GM18517 (cell line): ENCODE measurements around the gene PALM.
"Not testable (repeated sequence)": the region's sequence is repeated elsewhere in the genome, so short reads cannot be mapped to it uniquely, and the experiment has no call there.

ENCODE experiments used
- ATAC-seq: cut with Tn5 transposase; IDR thresholded peaks from one replicate; pipeline ENCODE4 v1.9.1; 2021; ENCODE audit warnings: mild to moderate bottlenecking, moderate library complexity; ENCODE audit not compliant: unreplicated experiment

PALM gene

DNA sequence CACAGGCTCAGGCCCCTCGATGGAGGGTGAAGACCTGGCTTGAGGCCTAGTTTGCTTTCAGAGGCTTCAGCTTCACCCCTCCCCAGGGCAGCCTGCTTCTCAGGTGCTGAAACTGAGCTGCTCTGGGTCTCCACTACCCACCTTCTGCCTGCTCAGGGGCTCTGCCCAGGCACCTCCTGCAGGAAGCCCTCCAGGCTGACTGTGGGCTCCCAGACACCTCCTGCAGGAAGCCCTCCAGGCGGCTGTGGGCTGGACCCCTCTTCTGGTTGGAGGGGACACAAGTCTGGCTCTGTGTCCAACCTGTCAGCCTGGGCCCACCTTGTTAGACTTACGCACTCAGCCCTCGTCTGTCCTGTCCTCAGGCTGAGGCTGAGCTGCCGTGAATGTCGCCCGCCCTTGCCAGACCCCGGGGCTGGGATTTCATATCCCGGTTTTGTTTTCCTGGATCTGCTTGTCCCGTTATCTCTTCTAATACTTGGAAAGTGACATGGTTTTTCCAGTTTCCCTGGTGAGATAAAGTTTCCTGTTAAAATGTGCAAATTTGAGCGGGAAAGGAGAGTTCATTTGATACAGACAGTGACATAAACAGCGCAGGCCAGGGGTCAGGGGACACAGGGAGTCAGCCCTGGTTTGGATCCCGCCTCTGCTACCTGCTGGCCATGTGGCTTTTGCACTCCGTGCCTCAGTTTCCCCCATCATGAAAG, 21.4 kb downstream of the PALM start:
- ATAC-seq, result no peak

DNA sequence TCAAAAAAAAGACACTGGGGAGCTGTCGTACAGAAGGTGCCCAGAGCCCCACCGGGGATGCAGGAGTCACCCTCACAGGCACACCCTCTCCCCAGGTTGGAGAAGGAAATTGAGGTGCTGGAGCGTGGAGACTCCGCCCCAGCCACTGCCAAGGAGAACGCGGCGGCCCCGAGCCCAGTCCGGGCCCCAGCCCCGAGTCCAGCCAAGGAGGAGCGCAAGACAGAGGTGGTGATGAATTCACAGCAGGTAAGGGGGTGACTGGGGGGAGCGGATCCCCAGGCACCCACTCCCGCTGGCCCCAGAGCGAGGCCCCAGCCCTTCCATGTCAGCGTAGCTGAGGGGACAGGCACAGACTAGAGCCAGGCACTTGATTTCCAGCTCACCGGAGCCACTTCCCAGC, 22.3 kb downstream of the PALM start:
- ATAC-seq, result no peak

- ATAC-seq, result no peak
Measured at GRCh38 chr19:732148-733069, 23.7 kb downstream of the PALM start.

GRCh38 chr19:734716-735115, 26.0 kb downstream of the PALM start:
- ATAC-seq, result no peak

DNA sequence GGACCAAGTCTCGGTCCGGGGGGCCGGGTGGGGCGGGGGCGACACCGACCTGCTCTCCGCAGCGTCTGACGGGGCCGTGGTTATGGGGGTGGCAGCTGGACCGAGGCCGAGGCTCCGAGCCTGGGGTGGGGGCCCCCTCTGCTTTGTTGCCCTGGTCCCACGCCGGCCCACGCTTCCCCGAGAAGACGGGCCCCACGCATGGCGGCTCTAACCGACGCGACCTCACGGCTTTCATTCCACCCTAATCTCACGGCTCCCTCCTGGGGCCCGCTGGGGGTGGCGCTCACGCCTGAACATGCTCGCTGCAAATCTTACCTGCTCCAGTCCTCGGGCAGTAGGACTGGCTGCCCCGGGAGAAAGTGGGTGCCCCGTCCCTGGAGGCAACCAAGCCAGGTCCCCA, 27.4 kb downstream of the PALM start:
- ATAC-seq, result no peak

- no peak for ATAC-seq
Measured at GRCh38 chr19:737591-738093, 28.9 kb downstream of the PALM start.

DNA sequence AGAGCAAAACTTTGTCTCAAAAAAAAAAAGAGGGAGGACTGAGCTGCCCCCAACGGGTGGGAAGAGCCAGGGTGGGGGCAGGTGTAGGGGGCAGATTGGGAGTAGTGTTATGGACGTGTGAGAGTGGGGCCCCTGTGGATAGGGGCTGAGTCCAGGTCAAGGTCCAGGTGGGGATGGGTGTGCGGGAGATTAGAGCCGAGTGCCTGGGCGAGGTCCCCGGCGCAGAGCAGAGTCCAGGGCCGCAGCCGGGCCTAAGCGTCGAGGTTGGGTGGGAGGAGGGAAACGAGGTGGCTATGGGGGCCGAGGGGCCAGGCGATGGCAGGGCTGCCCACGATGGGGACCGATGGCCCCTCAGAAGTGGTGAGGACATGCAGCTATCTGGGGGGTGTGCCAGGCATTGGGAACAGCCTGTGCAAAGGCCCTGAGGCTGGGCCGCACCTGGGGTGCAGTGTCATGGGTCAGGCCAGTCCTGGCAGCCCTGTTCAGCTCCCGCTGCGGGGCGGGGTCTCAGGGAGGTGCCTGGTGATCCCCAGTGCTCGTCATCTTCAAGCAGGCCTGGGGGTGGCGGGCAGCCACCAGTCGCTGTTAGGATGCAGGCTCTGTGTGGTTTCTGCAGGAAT, 29.9 kb downstream of the PALM start:
- no peak for ATAC-seq

- no peak for ATAC-seq
Measured at GRCh38 chr19:739998-740715, 31.4 kb downstream of the PALM start.

- ATAC-seq, result not testable (repeated sequence)
Measured at GRCh38 chr19:740816-741505, 32.2 kb downstream of the PALM start.

DNA sequence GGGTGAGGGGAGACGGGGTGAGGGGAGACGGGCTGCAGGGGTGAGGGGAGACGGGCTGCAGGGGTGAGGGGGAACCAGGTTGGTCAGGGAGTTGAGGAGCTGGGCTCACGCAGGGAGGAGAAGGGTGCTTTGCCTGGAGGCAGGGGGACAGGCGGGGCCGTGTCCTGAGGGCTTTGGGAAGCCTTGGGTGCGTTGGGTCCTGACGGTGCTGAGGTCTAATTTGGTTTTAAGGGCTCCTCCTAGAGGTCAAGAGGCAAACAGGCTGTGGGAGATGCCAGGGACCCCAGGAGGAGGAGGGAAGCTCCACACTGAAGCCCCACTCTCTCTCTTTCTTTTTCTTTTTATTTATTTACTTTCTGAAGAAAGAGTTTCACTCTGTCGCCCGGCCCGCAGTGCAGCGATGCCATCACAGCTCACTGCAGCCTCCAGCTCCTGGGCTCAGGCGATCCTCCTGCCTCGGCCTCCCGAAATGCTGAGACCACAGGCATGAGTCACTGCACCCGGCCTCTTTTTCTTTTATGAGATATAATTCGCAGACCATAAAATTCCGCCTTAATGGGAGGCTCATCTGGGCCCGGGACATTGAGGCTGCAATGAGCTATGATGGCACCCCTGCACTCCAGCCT, 32.9 kb downstream of the PALM start:
- ATAC-seq, result no peak

DNA sequence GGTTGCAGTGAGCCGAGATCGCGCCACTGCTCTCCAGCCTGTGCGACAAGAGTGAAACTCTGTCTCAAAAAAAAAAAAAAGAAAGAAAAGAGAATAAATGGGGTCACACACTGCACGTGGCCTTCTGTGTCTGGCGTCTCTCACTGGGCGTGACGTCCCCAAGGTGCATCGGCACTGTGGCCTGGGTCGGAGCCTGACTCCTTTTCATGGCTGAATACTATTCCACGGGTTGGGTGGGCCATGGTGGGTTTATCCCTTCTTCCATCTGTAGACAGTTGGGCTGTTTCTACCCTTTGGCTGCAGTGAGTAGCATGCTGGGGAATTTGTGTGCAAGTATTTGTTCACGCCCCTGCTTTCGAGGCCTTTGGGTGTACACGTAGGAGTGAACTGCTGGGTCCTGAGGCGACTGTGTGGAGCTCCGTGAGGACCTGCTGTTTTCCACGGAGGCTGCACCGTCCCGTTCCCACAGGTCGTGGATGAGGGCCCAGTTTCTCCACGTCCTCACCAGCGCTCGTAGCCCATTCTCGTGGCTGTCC, 33.9 kb downstream of the PALM start:
- ATAC-seq, result no peak

- ATAC-seq, result no peak
Measured at GRCh38 chr19:743168-743687, 34.5 kb downstream of the PALM start.

DNA sequence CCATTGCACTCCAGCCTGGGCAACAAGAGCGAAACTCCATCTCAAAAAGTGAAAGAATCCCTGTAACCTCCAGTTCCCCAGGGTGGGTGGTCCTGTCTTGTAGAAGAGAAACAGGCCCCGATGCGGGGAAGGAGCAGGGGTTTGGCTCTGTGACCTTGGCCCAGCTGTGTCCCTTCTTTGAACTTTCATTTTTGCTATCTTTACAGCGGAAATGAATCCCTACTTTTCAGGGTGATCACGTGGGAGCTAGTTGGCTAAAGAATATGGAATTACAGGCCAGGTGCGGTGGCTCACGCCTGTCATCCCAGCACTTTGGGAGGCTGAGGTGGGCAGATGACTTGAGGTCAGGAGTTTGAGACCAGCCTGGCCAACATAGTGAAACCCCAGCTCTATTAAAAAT, 36.4 kb downstream of the PALM start:
- not testable (repeated sequence) for ATAC-seq

GRCh38 chr19:746208-746819, 37.6 kb downstream of the PALM start:
- no peak for ATAC-seq

DNA sequence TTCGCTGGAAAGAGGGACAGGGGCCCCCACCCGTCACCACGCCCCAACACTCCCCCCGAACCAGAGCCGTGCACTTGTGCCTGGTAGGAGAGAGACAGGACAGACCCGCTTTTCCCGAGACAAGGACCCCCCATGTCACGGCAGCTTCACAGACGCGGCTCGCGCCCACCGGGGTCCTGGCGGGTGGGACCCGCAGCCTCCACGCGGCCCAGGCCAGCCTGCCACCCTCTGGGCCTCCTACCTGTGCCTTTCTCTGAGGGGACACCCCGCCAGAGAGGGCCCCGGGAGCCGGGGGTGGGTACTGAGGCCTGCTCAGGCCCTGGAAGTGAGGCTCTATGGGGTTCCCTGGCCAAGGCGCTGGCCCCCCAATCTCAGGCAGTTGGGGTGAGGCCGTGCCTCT, 38.2 kb downstream of the PALM start:
- no peak for ATAC-seq

DNA sequence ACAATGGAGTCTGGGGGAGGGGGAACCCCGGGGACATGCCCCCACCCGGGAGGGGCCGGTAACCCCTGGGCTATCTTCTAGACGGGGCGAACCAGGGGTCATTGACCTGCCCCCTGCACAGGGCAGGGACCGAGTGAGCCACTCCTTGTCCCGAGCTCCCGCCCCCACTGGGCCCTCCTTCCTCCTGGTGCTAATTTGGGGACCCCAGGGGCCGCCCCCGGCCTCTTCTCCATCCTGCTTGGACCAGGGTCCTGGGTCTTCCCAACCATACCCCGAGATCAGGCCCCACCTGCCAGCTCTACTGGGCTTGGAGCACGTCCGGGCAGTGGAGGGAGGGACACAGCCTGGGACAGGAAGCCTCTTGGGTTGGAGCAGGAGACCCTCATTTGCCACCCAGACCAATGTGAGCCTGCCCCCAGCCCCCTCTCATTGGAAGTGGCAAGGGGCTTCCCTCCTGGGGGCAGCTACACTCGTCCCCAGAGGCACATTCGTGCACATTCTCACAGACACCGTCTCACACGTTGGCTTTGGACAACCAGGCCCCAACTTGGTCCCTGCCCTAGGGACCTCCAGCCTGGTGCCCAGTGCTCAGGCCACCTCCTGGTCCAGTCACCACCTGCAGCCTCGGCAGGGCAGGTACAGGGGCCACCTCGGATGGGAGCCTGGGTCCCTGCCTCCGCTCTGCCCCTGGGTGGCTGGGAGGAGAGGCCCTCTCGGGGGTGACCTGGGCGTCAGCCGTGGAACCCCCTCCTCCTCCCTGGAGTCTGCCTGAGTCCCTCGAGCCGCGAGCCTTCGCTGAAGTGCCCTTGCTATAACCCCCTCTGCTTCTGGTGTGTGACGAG, 38.9 kb downstream of the PALM start:
- no peak for ATAC-seq

DNA sequence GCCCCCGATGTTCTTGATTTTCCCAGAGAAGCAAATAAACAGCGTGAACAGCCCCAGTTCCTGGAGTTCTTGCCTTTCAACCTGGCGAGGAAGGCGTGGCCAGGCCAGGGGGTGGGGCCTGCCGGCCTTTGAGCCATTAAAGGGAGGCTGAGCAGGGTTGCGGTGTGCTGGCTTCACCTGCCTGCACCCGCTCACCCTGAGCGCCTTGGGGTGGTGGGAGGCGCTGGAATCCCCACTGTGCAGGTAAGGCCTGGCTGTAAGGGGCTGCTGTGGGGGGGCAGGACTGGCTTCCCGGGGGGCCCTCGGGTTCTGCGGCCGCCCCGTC, 39.5 kb downstream of the PALM start:
- ATAC-seq, result no peak

- no peak for ATAC-seq
Measured at GRCh38 chr19:749811-750210, 41.1 kb downstream of the PALM start.
